A549 (cell line): ENCODE results near the gene SLC9C2. TPM values are rescaled to one million over a fixed set of nuclear protein-coding genes. Genes with fewer than 3 reads are reported as not detected.

Experiments
- ATAC-seq, 2 experiments: fragments of 200-7000 bp in 1 of 2; fragments of >200 bp in 1 of 2; cut with Nextera tagmentation in 1 of 2; cut with Tn5 transposase in 1 of 2; 3 replicates each; pipeline versions ENCODE4 v1.8.0 to v1.9.1; 2018 to 2020; ENCODE audit warnings: mild to moderate bottlenecking in 1 of 2, moderate library complexity in 1 of 2
- CTCF ChIA-PET: fragments of 300-600 bp; sonication (Branson Sonifier 250); formaldehyde crosslinking; extraction: SDS; loops from one replicate; lab custom pipeline; 2021; ENCODE audit warnings: antibody characterized with exemption, inconsistent platforms; lab: Yijun Ruan, JAX
- POLR2A ChIA-PET: fragments of 350-600 bp; formaldehyde crosslinking; extraction: SDS; loops from one replicate; lab custom pipeline; 2021; ENCODE audit warnings: antibody characterized with exemption, inconsistent platforms; lab: Yijun Ruan, JAX
- DNase-seq, 2 experiments: peaks; one replicate each; pipeline versions ENCODE4 v3.0.0 to v3.0.0-alpha.2; 2011 to 2016; ENCODE audit warnings: low read depth in 1 of 2, low spot score in 1 of 2
- FAIRE-seq: peaks from 2 replicates; lab custom pipeline; 2011; peaks lifted over from hg19 to GRCh38; lab: Jason Lieb, UNC
- H3K27ac ChIP-seq, 2 experiments: fragments of >200 bp; sonication (Bioruptor Twin); formaldehyde crosslinking; 3 replicates each; pipeline ENCODE4 v1.5.1; 2016 to 2017
- H3K4me1 ChIP-seq: fragments of >200 bp; sonication (Bioruptor Twin); formaldehyde crosslinking; 3 replicates; pipeline ENCODE4 v1.6.1; 2016
- H3K4me2 ChIP-seq: fragments of >200 bp; sonication (Bioruptor Twin); formaldehyde crosslinking; 3 replicates; pipeline ENCODE4 v1.6.1; 2016
- H3K4me3 ChIP-seq: fragments of >200 bp; sonication (Bioruptor Twin); formaldehyde crosslinking; 3 replicates; pipeline ENCODE4 v1.5.1; 2016
- H3K9me3 ChIP-seq: fragments of >200 bp; sonication (Bioruptor Twin); formaldehyde crosslinking; 3 replicates; pipeline ENCODE4 v1.6.1; 2016
- CEBPB ChIP-seq, 2 experiments: fragments of >200 bp in 1 of 2; sonication (Bioruptor Twin) in 1 of 2; formaldehyde crosslinking in 1 of 2; IDR thresholded peaks; 2 replicates each; pipeline ENCODE4 v1.6.1; 2012 to 2016
- EHMT2 ChIP-seq: fragments of 200-600 bp; sonication (generic); IDR thresholded peaks from 2 replicates; pipeline ENCODE4 v1.6.1; 2016; ENCODE audit warnings: antibody characterized with exemption, low read depth, mild to moderate bottlenecking, moderate library complexity
- EP300 ChIP-seq, 2 experiments: fragments of >200 bp; sonication (Bioruptor Twin); formaldehyde crosslinking; IDR thresholded peaks; 2 replicates in 1 of 2; 3 replicates in 1 of 2; pipeline ENCODE4 v1.6.1; 2016 to 2017
- ESRRA ChIP-seq: fragments of 150-350 bp; IDR thresholded peaks from 2 replicates; pipeline ENCODE4 v1.6.1; 2014; ENCODE audit warnings: mild to moderate bottlenecking, low read length, borderline replicate concordance
- GATA3 ChIP-seq: IDR thresholded peaks from 2 replicates; pipeline ENCODE4 v1.6.1; 2012; ENCODE audit warnings: borderline replicate concordance
- HOXB13 ChIP-seq: fragments of 250-450 bp; sonication (Bioruptor Pico); IDR thresholded peaks from 2 replicates; pipeline ENCODE4 v1.5.0; 2020; ENCODE audit warnings: low read depth, mild to moderate bottlenecking, moderate library complexity
- HOXB5 ChIP-seq: fragments of 250-450 bp; sonication (Bioruptor Pico); IDR thresholded peaks from 2 replicates; pipeline ENCODE4 v1.5.0; 2020; ENCODE audit warnings: mild to moderate bottlenecking, moderate library complexity
- JUN ChIP-seq, 2 experiments: fragments of >200 bp; sonication (Bioruptor Twin); formaldehyde crosslinking; IDR thresholded peaks; 2 replicates in 1 of 2; 3 replicates in 1 of 2; pipeline ENCODE4 v1.6.1; 2016 to 2017
- KDM5A ChIP-seq: fragments of 200-600 bp; sonication (generic); IDR thresholded peaks from 2 replicates; pipeline ENCODE4 v1.6.1; 2016; ENCODE audit warnings: antibody characterized with exemption, mild to moderate bottlenecking
- POLR2AphosphoS2 ChIP-seq: conservative IDR thresholded peaks from 2 replicates; pipeline ENCODE4 v1.6.1; 2012; ENCODE audit warnings: low read length, improper control_type of control experiment, inconsistent platforms
- RAD21 ChIP-seq, 2 experiments: fragments of >200 bp in 1 of 2; sonication (Bioruptor Twin) in 1 of 2; formaldehyde crosslinking in 1 of 2; IDR thresholded peaks in 1 of 2; conservative IDR thresholded peaks in 1 of 2; 2 replicates in 1 of 2; 3 replicates in 1 of 2; pipeline ENCODE4 v1.6.1; 2012 to 2018; ENCODE audit warnings: inconsistent platforms in 1 of 2
- RCOR1 ChIP-seq: fragments of 150-350 bp; IDR thresholded peaks from 2 replicates; pipeline ENCODE4 v1.6.1; 2014; ENCODE audit warnings: antibody characterized with exemption, low read length, low read depth
- RNF2 ChIP-seq: fragments of 200-600 bp; sonication (generic); IDR thresholded peaks from 2 replicates; pipeline ENCODE4 v1.6.1; 2016; ENCODE audit warnings: low read depth, mild to moderate bottlenecking, antibody characterized with exemption, moderate library complexity, borderline replicate concordance
- SMC3 ChIP-seq: fragments of >200 bp; sonication (Bioruptor Twin); formaldehyde crosslinking; IDR thresholded peaks from 3 replicates; pipeline ENCODE4 v1.6.1; 2018; ENCODE audit warnings: inconsistent platforms
- SREBF2 ChIP-seq: fragments of 450-650 bp; IDR thresholded peaks from 2 replicates; pipeline ENCODE4 v1.6.1; 2014; ENCODE audit warnings: mild to moderate bottlenecking, moderate library complexity
- ZC3H11A ChIP-seq: fragments of 450-650 bp; IDR thresholded peaks from 2 replicates; pipeline ENCODE4 v1.6.1; 2014; ENCODE audit warnings: antibody characterized with exemption, mild to moderate bottlenecking
- ZNF302 ChIP-seq: fragments of 250-450 bp; sonication (Bioruptor Pico); IDR thresholded peaks from 2 replicates; pipeline ENCODE4 v1.9.0; 2021; ENCODE audit warnings: inconsistent platforms, mild to moderate bottlenecking, moderate library complexity
- ZSCAN20 ChIP-seq: fragments of 250-450 bp; sonication (Bioruptor Pico); IDR thresholded peaks from 2 replicates; pipeline ENCODE4 v1.8.0; 2022; ENCODE audit warnings: mild to moderate bottlenecking, moderate library complexity
- WGBS: methylation state at CpG from one replicate; pipeline ENCODE4 v1.1.6; 2017; ENCODE audit errors: missing lambda C conversion rate; 5-methylcytosine and 5-hydroxymethylcytosine counted together
- polyA plus RNA-seq, 4 experiments: library from polyadenylated mRNA; depleted of rRNA in 3 of 4; stranded (reverse); fragments of >200 nt; fragmentation: RNase III in 1 of 4; extraction: RNeasy Plus Mini Kit Qiagen cat#74134 plus additional on column Dnase treatment in 1 of 4; gene quantifications; 2 replicates in 3 of 4; 3 replicates in 1 of 4; pipeline ENCODE4 v1.2.3, GENCODE V29; 2011 to 2017
- TF ChIP-seq, protein P1 (sequence below): fragments of >200 bp; sonication (Bioruptor Twin); formaldehyde crosslinking; IDR thresholded peaks from 3 replicates; pipeline ENCODE4 v1.5.1; 2016
- TF ChIP-seq, protein P2 (sequence below): fragments of 450-650 bp; IDR thresholded peaks from 2 replicates; pipeline ENCODE4 v1.6.1; 2014; ENCODE audit warnings: antibody characterized with exemption
- TF ChIP-seq, protein P3 (sequence below): fragments of >200 bp; sonication (Bioruptor Twin); formaldehyde crosslinking; IDR thresholded peaks from 3 replicates; pipeline ENCODE4 v1.6.1; 2016
- TF ChIP-seq, protein P4 (sequence below): fragments of 150-350 bp; IDR thresholded peaks from 2 replicates; pipeline ENCODE4 v1.6.1; 2014; ENCODE audit warnings: low read depth, mild to moderate bottlenecking, low read length

The SLC9C2 gene
- polyA plus RNA-seq, 2 of the 4 experiments (the other 2 are of a cell fraction) = not detected

- ATAC-seq (peak; percentile 78 to 82), FAIRE-seq (no peak), DNase-seq (peak; percentile 20 to 63)
- H3K4me1 ChIP-seq = peaks cover 27% of the 10 kb centered on the region
- H3K4me3 ChIP-seq = no peak overlapping the region
- ChIA-PET POLR2A (interaction anchor here (1.1 to 1.3 kb wide), 2 partner anchors 29 to 362 kb away, joined by 5 to 8 read pairs; partner anchors contain the start of genes PRDX6 and ZBTB37), CTCF (interaction anchor here (1.2 to 1.7 kb wide), 4 partner anchors 13 to 761 kb away, joined by 3 to 9 read pairs (median 4); no protein-coding TSS in a partner anchor)
- no peak for TF ChIP-seq EHMT2
- TF ChIP-seq, protein P1, sequence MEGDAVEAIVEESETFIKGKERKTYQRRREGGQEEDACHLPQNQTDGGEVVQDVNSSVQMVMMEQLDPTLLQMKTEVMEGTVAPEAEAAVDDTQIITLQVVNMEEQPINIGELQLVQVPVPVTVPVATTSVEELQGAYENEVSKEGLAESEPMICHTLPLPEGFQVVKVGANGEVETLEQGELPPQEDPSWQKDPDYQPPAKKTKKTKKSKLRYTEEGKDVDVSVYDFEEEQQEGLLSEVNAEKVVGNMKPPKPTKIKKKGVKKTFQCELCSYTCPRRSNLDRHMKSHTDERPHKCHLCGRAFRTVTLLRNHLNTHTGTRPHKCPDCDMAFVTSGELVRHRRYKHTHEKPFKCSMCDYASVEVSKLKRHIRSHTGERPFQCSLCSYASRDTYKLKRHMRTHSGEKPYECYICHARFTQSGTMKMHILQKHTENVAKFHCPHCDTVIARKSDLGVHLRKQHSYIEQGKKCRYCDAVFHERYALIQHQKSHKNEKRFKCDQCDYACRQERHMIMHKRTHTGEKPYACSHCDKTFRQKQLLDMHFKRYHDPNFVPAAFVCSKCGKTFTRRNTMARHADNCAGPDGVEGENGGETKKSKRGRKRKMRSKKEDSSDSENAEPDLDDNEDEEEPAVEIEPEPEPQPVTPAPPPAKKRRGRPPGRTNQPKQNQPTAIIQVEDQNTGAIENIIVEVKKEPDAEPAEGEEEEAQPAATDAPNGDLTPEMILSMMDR = peak; percentile 22; the same call in 2 of the 3 replicates
- no peak for TF ChIP-seq HOXB13 (CRISPR knock-in tag)
- peak; percentile 36 to 52; a peak in 3 of 5 replicates for TF ChIP-seq RAD21 (conservative IDR thresholded peaks at IDR 0.05 in 1 of 2, IDR thresholded peaks at IDR 0.05 in 1 of 2)
- no peak for TF ChIP-seq POLR2AphosphoS2
- H3K4me2 ChIP-seq = peak overlapping the region; percentile 62
- H3K9me3 ChIP-seq = no peaks in the 10 kb centered on the region
- WGBS = 60% methylated on average over 6 of the region's 6 CpGs
- H3K27ac ChIP-seq = peak overlapping the region; percentile 13 to 61; a peak in 3 of 6 replicates
Measured at GRCh38 chr1:173506437-173506836, 96.4 kb downstream of the SLC9C2 start.

GRCh38 chr1:173505391-173505790, 97.5 kb downstream of the SLC9C2 start:
- Histone ChIP-seq H3K4me1 (peaks cover 27% of the 10 kb centered on the region), H3K4me2 (no peak overlapping the region), H3K27ac (no peak overlapping the region), H3K9me3 (no peaks in the 10 kb centered on the region), H3K4me3 (no peak overlapping the region)
- FAIRE-seq (no peak), ATAC-seq (no peak), DNase-seq (no peak)
- TF ChIP-seq SMC3 (no peak), RNF2 (no peak), ZSCAN20 (CRISPR knock-in tag) (no peak), CEBPB (IDR thresholded peaks at IDR 0.05) (no peak), ESRRA (no peak), ZC3H11A (no peak), SREBF2 (no peak), POLR2AphosphoS2 (no peak), RCOR1 (no peak), KDM5A (no peak), GATA3 (no peak), EHMT2 (no peak), ZNF302 (CRISPR knock-in tag) (no peak), JUN (IDR thresholded peaks at IDR 0.05) (no peak), HOXB5 (CRISPR knock-in tag) (no peak), RAD21 (conservative IDR thresholded peaks at IDR 0.05 in 1 of 2, IDR thresholded peaks at IDR 0.05 in 1 of 2) (no peak), EP300 (IDR thresholded peaks at IDR 0.05) (no peak)
- TF ChIP-seq, protein P2, sequence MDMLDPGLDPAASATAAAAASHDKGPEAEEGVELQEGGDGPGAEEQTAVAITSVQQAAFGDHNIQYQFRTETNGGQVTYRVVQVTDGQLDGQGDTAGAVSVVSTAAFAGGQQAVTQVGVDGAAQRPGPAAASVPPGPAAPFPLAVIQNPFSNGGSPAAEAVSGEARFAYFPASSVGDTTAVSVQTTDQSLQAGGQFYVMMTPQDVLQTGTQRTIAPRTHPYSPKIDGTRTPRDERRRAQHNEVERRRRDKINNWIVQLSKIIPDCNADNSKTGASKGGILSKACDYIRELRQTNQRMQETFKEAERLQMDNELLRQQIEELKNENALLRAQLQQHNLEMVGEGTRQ = no peak
- TF ChIP-seq, protein P3, sequence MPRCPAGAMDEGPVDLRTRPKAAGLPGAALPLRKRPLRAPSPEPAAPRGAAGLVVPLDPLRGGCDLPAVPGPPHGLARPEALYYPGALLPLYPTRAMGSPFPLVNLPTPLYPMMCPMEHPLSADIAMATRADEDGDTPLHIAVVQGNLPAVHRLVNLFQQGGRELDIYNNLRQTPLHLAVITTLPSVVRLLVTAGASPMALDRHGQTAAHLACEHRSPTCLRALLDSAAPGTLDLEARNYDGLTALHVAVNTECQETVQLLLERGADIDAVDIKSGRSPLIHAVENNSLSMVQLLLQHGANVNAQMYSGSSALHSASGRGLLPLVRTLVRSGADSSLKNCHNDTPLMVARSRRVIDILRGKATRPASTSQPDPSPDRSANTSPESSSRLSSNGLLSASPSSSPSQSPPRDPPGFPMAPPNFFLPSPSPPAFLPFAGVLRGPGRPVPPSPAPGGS = no peak
- TF ChIP-seq, protein P4, sequence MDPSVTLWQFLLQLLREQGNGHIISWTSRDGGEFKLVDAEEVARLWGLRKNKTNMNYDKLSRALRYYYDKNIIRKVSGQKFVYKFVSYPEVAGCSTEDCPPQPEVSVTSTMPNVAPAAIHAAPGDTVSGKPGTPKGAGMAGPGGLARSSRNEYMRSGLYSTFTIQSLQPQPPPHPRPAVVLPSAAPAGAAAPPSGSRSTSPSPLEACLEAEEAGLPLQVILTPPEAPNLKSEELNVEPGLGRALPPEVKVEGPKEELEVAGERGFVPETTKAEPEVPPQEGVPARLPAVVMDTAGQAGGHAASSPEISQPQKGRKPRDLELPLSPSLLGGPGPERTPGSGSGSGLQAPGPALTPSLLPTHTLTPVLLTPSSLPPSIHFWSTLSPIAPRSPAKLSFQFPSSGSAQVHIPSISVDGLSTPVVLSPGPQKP = no peak
- ChIA-PET CTCF (interaction anchor here (1.1 to 1.7 kb wide), 6 partner anchors 10 to 760 kb away, joined by 3 to 9 read pairs (median 4); no protein-coding TSS in a partner anchor), POLR2A (no interaction called here)
